Natural killer cell (primary cell): Measurements from ENCODE around the gene LUC7L3. TPM values are rescaled to one million over a fixed set of nuclear protein-coding genes. Genes with fewer than 3 reads are reported as not detected.

ENCODE experiments used
- ATAC-seq, 3 donors: fragments of 150-1000 bp in 2 of 3; fragments of 200-7000 bp in 1 of 3; cut with Tn5 transposase; 1 replicate in 1 of 3; 2 replicates in 2 of 3; pipeline ENCODE4 v1.10.0; 2021; ENCODE audit warnings: mild to moderate bottlenecking in 2 of 3, moderate library complexity in 2 of 3
- DNase-seq, 2 donors: peaks; one replicate each; pipeline versions ENCODE4 v3.0.0 to v3.0.0-alpha.2; 2013 to 2021; ENCODE audit warnings: mixed read lengths in 1 of 2
- H3K27ac ChIP-seq: one replicate; pipeline ENCODE4 v1.5.1; 2013; ENCODE audit warnings: mild to moderate bottlenecking, low read length
- H3K27me3 ChIP-seq: one replicate; pipeline ENCODE4 v1.6.1; 2013; ENCODE audit warnings: low read length; ENCODE audit not compliant: control insufficient read depth, insufficient read depth
- H3K36me3 ChIP-seq: one replicate; pipeline ENCODE4 v1.6.1; 2013; ENCODE audit warnings: low read length; ENCODE audit not compliant: control insufficient read depth, insufficient read depth
- H3K4me1 ChIP-seq: one replicate; pipeline ENCODE4 v1.6.1; 2013; ENCODE audit warnings: low read length; ENCODE audit not compliant: control insufficient read depth, insufficient read depth
- H3K4me3 ChIP-seq: one replicate; pipeline ENCODE4 v1.5.1; 2013; ENCODE audit warnings: low read length
- H3K9me3 ChIP-seq: one replicate; pipeline ENCODE4 v1.6.1; 2013; ENCODE audit warnings: low read length; ENCODE audit not compliant: control insufficient read depth, insufficient read depth
- H3K27ac Mint-ChIP-seq, 2 donors: one replicate each; pipeline ENCODE4 v1.8.0; 2022; ENCODE audit warnings: mild to moderate bottlenecking in 2 of 2, mixed read lengths in 2 of 2, moderate library complexity in 1 of 2
- H3K27me3 Mint-ChIP-seq, 2 donors: one replicate each; pipeline ENCODE4 v1.8.0; 2022; ENCODE audit warnings: low read depth in 2 of 2, mixed read lengths in 2 of 2
- H3K36me3 Mint-ChIP-seq: one replicate; pipeline ENCODE4 v1.8.0; 2022; ENCODE audit warnings: mixed read lengths
- H3K4me1 Mint-ChIP-seq, 2 donors: one replicate each; pipeline ENCODE4 v1.8.0; 2022; ENCODE audit warnings: mixed read lengths in 2 of 2
- H3K4me3 Mint-ChIP-seq: one replicate; pipeline ENCODE4 v1.8.0; 2022; ENCODE audit warnings: mild to moderate bottlenecking, moderate library complexity, mixed read lengths
- H3K9me3 Mint-ChIP-seq, 2 donors: one replicate each; pipeline ENCODE4 v1.8.0; 2022; ENCODE audit warnings: mixed read lengths in 2 of 2
- CTCF ChIP-seq: fragments of 200-600 bp; IDR thresholded peaks from one replicate; pipeline ENCODE4 v1.8.0; 2022; ENCODE audit warnings: antibody characterized with exemption
- WGBS: methylation state at CpG from one replicate; pipeline ENCODE4 v1.1.7; 2013; ENCODE audit warnings: missing lambda C conversion rate; ENCODE audit not compliant: insufficient coverage; 5-methylcytosine and 5-hydroxymethylcytosine counted together
- intact Hi-C: fragments of 100-400 bp; cut with micrococcal nuclease; formaldehyde crosslinking; loops from one replicate; pipeline ENCODE4 v1.14.2; 2022
- total RNA-seq, 4 donors: library from RNA; stranded (reverse); fragments of 120-200 nt in 1 of 4; gene quantifications; one replicate each; pipeline versions ENCODE4 v1.2.3 to v1.2.4, GENCODE V29; 2013 to 2022

LUC7L3 gene
- total RNA-seq, 3 donors from 2014 or later (not counting 1 experiment from before 2014, with no cell fraction given): 152 to 213 (median 196) TPM

- Histone ChIP-seq H3K27ac (no peak overlapping the region), H3K4me1 (peaks cover 10% of the 10 kb centered on the region), H3K9me3 (no peaks in the 10 kb centered on the region), H3K36me3 (peaks cover 61% of the 10 kb centered on the region), H3K4me3 (no peak overlapping the region), H3K27me3 (no peaks in the 10 kb centered on the region)
- Mint-ChIP-seq H3K9me3 (no peaks in the 10 kb centered on the region), H3K27me3 (no peaks in the 10 kb centered on the region), H3K27ac (peak overlapping the region; percentile 64 to 74), H3K36me3 (peaks cover 10% of the 10 kb centered on the region), H3K4me1 (peaks cover 26 to 36% of the 10 kb centered on the region in 2 donors), H3K4me3 (no peak overlapping the region)
- ATAC-seq: no peak
- DNase-seq: no peak
- intact Hi-C loops: no loop called here
- no peak for TF ChIP-seq CTCF
- 64% methylated on average over 2 of the region's 2 CpGs for WGBS
These were observed 19.7 kb downstream of the LUC7L3 start for GRCh38 chr17:50739098-50739497.

GRCh38 chr17:50745631-50746030, 26.2 kb downstream of the LUC7L3 start:
- no peaks in the 10 kb centered on the region for H3K9me3 ChIP-seq
- no peaks in the 10 kb centered on the region for H3K4me1 Mint-ChIP-seq
- intact Hi-C loops: no loop called here
- H3K27me3 Mint-ChIP-seq: no peaks in the 10 kb centered on the region
- no peak for TF ChIP-seq CTCF
- no peaks in the 10 kb centered on the region for H3K27me3 ChIP-seq
- no peaks in the 10 kb centered on the region for H3K9me3 Mint-ChIP-seq
- no peak overlapping the region for H3K4me3 Mint-ChIP-seq
- no peak for ATAC-seq
- no peak overlapping the region for H3K27ac ChIP-seq
- WGBS: 97% methylated on average over 11 of the region's 12 CpGs
- no peak overlapping the region for H3K4me3 ChIP-seq
- H3K36me3 Mint-ChIP-seq: peaks cover 53% of the 10 kb centered on the region
- no peak overlapping the region for H3K27ac Mint-ChIP-seq
- H3K36me3 ChIP-seq: peaks cover 95% of the 10 kb centered on the region
- DNase-seq: no peak
- H3K4me1 ChIP-seq: no peaks in the 10 kb centered on the region

- Mint-ChIP-seq H3K27ac (no peak overlapping the region), H3K36me3 (peaks cover 49% of the 10 kb centered on the region), H3K27me3 (no peaks in the 10 kb centered on the region), H3K9me3 (no peaks in the 10 kb centered on the region), H3K4me1 (no peaks in the 10 kb centered on the region), H3K4me3 (no peak overlapping the region)
- no peak for TF ChIP-seq CTCF
- Histone ChIP-seq H3K27ac (no peak overlapping the region), H3K4me3 (no peak overlapping the region), H3K4me1 (no peaks in the 10 kb centered on the region), H3K27me3 (no peaks in the 10 kb centered on the region), H3K9me3 (no peaks in the 10 kb centered on the region), H3K36me3 (peaks cover 91% of the 10 kb centered on the region)
- WGBS: 99% methylated on average over 5 of the region's 6 CpGs
- ATAC-seq (no peak), DNase-seq (no peak)
- intact Hi-C loops: no loop called here
These were observed 29.8 kb downstream of the LUC7L3 start for GRCh38 chr17:50749245-50749644.

- Histone ChIP-seq H3K27ac (no peak overlapping the region), H3K36me3 (peaks cover 45% of the 10 kb centered on the region), H3K27me3 (no peaks in the 10 kb centered on the region), H3K4me3 (no peak overlapping the region), H3K9me3 (no peaks in the 10 kb centered on the region), H3K4me1 (no peaks in the 10 kb centered on the region)
- intact Hi-C loops: no loop called here
- H3K27me3 Mint-ChIP-seq: no peaks in the 10 kb centered on the region
- TF ChIP-seq CTCF: no peak
- DNase-seq (no peak), ATAC-seq (no peak)
- H3K4me1 Mint-ChIP-seq: peaks cover 0 to 6% of the 10 kb centered on the region in 2 donors
- no peaks in the 10 kb centered on the region for H3K9me3 Mint-ChIP-seq
- peaks cover 23% of the 10 kb centered on the region for H3K36me3 Mint-ChIP-seq
- peak overlapping the region; percentile 8 to 58 for H3K27ac Mint-ChIP-seq
- 85% methylated on average over 2 of the region's 2 CpGs for WGBS
- no peak overlapping the region for H3K4me3 Mint-ChIP-seq
These were observed 35.1 kb downstream of the LUC7L3 start for GRCh38 chr17:50754521-50754920.
